Endothelial cell (in vitro differentiated cells): ENCODE data around the gene ZNF670. TPM values are rescaled to one million over a fixed set of nuclear protein-coding genes. Genes with fewer than 3 reads are reported as not detected.

Experiments used
- DNase-seq: peaks from one replicate; pipeline ENCODE4 v3.0.0; 2021; ENCODE audit warnings: low spot score
- H3K27ac Mint-ChIP-seq: one replicate; pipeline ENCODE4 v1.8.0; 2021; ENCODE audit warnings: mixed read lengths, inconsistent platforms; ENCODE audit not compliant: unreplicated experiment
- H3K27me3 Mint-ChIP-seq: one replicate; pipeline ENCODE4 v1.8.0; 2021; ENCODE audit warnings: mild to moderate bottlenecking, moderate library complexity, mixed read lengths, inconsistent platforms; ENCODE audit not compliant: unreplicated experiment
- H3K36me3 Mint-ChIP-seq: one replicate; pipeline ENCODE4 v1.8.0; 2021; ENCODE audit warnings: mild to moderate bottlenecking, low read depth, mixed read lengths, inconsistent platforms; ENCODE audit not compliant: unreplicated experiment
- H3K4me1 Mint-ChIP-seq: one replicate; pipeline ENCODE4 v1.8.0; 2021; ENCODE audit warnings: mild to moderate bottlenecking, mixed read lengths, inconsistent platforms; ENCODE audit not compliant: unreplicated experiment
- H3K4me3 Mint-ChIP-seq: one replicate; pipeline ENCODE4 v1.8.0; 2021; ENCODE audit warnings: mild to moderate bottlenecking, mixed read lengths, inconsistent platforms; ENCODE audit not compliant: unreplicated experiment
- H3K9me3 Mint-ChIP-seq: one replicate; pipeline ENCODE4 v1.8.0; 2021; ENCODE audit warnings: mixed read lengths, inconsistent platforms; ENCODE audit not compliant: unreplicated experiment
- total RNA-seq: library from RNA; stranded (reverse); fragmentation: NEBNext Ultra II Directional; extraction: Animal tissue kit (Norgen Biotek cat#: 25700); gene quantifications from one replicate; pipeline ENCODE4 v1.2.1, GENCODE V29; 2021; ENCODE audit not compliant: unreplicated experiment
- TF ChIP-seq, protein P1 (sequence below): fragments of 200-600 bp; sonication (generic); IDR thresholded peaks from one replicate; pipeline ENCODE4 v1.5.0; 2021; ENCODE audit warnings: antibody characterized with exemption; ENCODE audit not compliant: unreplicated experiment

Gene ZNF670
- total RNA-seq, 1 donor from 2014 or later: 9.7 TPM

DNA sequence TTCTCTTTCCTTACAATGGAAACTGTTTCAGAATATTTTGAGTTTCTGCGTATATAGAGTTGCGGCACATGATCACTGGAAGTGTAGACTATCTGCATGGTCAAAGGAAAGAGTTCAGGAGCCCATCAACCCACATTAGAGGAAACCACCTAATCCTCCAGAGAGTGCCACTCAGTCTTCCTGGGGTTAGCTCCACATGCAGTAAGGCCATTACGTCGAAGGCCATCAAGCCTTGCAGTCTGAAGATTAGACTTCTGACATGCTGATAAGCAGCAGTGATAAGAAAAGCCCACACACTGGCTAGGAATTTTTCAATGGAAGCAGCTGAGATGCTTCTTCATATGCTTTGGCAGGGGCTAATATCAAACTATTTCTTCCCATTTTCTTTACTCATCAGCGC lies 17.9 kb upstream of the ZNF670 start:
- no peaks in the 10 kb centered on the region for H3K4me1 Mint-ChIP-seq
- no peak for DNase-seq
- no peak overlapping the region for H3K27ac Mint-ChIP-seq
- H3K36me3 Mint-ChIP-seq: peaks cover 39% of the 10 kb centered on the region
- peak overlapping the region; percentile 21 for H3K4me3 Mint-ChIP-seq
- TF ChIP-seq, protein P1, sequence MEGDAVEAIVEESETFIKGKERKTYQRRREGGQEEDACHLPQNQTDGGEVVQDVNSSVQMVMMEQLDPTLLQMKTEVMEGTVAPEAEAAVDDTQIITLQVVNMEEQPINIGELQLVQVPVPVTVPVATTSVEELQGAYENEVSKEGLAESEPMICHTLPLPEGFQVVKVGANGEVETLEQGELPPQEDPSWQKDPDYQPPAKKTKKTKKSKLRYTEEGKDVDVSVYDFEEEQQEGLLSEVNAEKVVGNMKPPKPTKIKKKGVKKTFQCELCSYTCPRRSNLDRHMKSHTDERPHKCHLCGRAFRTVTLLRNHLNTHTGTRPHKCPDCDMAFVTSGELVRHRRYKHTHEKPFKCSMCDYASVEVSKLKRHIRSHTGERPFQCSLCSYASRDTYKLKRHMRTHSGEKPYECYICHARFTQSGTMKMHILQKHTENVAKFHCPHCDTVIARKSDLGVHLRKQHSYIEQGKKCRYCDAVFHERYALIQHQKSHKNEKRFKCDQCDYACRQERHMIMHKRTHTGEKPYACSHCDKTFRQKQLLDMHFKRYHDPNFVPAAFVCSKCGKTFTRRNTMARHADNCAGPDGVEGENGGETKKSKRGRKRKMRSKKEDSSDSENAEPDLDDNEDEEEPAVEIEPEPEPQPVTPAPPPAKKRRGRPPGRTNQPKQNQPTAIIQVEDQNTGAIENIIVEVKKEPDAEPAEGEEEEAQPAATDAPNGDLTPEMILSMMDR: no peak
- peaks cover 10% of the 10 kb centered on the region for H3K9me3 Mint-ChIP-seq
- peaks cover 10% of the 10 kb centered on the region for H3K27me3 Mint-ChIP-seq

DNA sequence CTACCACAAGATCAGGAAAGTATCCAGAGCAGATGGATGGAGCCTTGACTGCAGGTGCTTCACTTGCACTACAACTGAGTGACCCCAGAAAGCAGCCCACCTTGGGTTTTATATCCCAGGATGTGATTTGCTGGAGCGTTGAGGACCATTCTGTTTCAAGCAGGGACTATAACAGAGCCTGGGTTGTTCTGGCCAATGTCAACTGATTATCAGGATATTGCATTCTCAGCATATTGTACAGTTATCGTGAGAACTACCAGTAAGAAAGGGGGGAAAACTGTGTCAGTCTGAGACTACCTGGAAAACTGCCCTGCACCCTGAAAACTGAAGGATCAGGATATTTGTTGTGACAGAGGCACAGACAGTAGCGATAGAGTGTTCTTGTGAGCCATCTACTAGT lies 17.5 kb upstream of the ZNF670 start:
- Mint-ChIP-seq H3K36me3 (peaks cover 35% of the 10 kb centered on the region), H3K4me1 (no peaks in the 10 kb centered on the region), H3K4me3 (no peak overlapping the region), H3K27ac (no peak overlapping the region), H3K9me3 (peaks cover 10% of the 10 kb centered on the region), H3K27me3 (peaks cover 10% of the 10 kb centered on the region)
- DNase-seq: no peak
- TF ChIP-seq, protein P1: no peak

DNA sequence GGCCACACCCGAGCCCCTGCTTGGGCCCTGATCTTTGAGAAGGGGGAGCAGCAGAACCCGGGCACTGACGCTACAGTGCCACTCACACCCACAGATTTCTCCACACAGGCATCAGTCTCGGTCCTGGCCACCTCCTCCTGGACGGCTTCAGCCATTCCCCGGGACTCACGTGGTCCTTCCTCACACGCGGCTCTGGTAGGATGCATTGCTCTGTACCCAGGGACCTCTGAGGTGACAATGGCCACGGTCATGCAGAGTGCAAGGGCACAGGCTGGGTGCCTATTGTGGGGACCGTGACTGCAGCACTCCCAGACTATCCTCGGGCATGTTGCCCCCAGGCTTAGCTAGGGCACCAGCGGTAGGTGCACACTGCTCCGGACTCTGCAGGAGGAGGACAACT lies 11.8 kb upstream of the ZNF670 start:
- Mint-ChIP-seq H3K27me3 (peaks cover 3% of the 10 kb centered on the region), H3K27ac (no peak overlapping the region), H3K36me3 (no peaks in the 10 kb centered on the region), H3K4me1 (no peaks in the 10 kb centered on the region), H3K9me3 (no peaks in the 10 kb centered on the region), H3K4me3 (no peak overlapping the region)
- no peak for DNase-seq
- TF ChIP-seq, protein P1: no peak

DNA sequence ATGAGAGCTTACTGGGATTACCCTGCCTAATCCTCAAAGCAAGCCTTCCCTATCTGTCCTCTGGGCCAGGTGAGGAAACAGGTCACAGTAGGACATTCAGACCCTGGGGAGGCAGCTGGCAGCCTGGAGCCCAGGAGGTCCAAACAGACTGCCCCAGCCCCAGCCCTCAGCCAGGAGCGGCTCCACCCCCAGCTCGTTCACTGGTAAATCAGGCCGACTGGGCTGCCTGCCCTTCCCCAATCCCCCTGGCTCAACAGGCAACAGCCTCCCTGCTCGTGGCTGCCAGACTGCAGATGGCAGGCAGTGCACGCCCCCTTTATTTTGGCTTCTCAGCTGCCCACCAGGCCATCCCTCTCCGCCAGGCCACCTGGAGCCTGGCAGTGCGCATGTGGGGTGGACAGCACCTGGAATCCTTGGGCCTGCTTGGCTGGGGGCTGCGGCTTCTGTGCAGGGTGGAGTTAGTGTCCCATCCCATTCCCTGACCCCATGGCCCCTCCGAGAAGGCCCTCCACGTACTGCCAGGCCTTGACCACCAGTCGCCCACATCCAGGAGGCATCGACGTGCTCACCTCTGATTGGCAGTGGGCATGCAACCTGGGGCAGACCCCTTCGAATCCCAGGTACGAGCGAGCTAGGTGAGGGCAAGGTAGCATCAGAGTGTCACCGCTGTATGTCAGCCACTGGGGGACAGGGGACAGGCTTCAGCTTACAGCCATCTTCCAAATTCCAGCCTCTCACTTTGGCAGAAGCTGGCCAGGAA lies 11.2 kb upstream of the ZNF670 start:
- H3K27ac Mint-ChIP-seq: no peak overlapping the region
- H3K9me3 Mint-ChIP-seq: no peaks in the 10 kb centered on the region
- TF ChIP-seq, protein P1: no peak
- no peak for DNase-seq
- H3K4me1 Mint-ChIP-seq: no peaks in the 10 kb centered on the region
- H3K4me3 Mint-ChIP-seq: no peak overlapping the region
- no peaks in the 10 kb centered on the region for H3K36me3 Mint-ChIP-seq
- peaks cover 5% of the 10 kb centered on the region for H3K27me3 Mint-ChIP-seq

DNA sequence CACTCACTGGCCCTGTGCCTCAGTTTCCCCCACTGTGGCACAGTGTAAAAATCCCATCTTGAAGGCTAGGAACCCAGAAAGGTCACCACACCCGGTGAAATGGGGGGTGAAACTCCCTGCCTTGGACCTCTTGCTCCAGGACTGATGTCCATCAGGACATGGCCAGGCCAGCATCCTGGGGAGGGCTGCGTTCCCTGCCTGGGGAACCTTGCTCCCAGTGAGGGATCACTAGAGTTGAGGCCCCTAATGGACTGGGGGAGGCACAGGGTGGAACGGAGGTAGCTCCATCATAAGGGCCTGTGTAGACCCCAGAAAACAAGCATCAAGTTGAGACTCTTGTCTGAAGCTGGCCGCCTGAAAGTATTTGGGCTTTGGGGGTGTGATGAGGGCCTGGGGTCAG lies 10.4 kb upstream of the ZNF670 start:
- Mint-ChIP-seq H3K36me3 (no peaks in the 10 kb centered on the region), H3K27ac (no peak overlapping the region), H3K4me1 (no peaks in the 10 kb centered on the region), H3K4me3 (no peak overlapping the region), H3K9me3 (no peaks in the 10 kb centered on the region), H3K27me3 (peaks cover 5% of the 10 kb centered on the region)
- no peak for DNase-seq
- TF ChIP-seq, protein P1: no peak
